Measurements from ENCODE around the gene ELOVL5.
"Not testable (repeated sequence)": the region's sequence is repeated elsewhere in the genome, so short reads cannot be mapped to it uniquely, and the experiment has no call there.

ELOVL5 gene

DNA sequence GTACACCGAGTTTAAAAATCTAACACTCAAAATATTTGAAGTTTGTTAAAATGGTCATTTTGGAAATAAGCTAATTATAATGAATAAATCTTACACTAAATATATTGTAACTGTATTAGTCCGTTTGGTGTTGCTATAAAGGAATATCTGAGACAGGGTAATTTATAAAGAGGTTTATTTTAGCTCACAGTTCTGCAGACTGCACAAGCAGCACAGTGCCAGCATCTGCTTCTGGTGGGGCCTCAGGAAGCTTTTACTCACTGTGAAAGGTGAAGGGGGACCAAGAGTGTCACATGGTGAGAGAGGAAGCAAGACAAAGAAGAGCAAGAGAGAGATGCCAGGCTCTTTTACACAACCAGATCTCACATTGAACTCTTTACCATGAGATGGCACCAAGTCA is 17.1 kb downstream of the ELOVL5 start:
- H3K4me1 Mint-ChIP-seq (ENCODE audit: low read depth) = peaks cover 52% of the 10 kb centered on the region
- H3K36me3 Mint-ChIP-seq (ENCODE audit: low read depth) = peaks cover 6% of the 10 kb centered on the region
- no peak overlapping the region for H3K4me3 Mint-ChIP-seq
- H3K27ac Mint-ChIP-seq = no peak overlapping the region
- no peaks in the 10 kb centered on the region for H3K27me3 Mint-ChIP-seq
- intact Hi-C loops (cut with micrococcal nuclease) = no loop called here
- no peaks in the 10 kb centered on the region for H3K9me3 Mint-ChIP-seq

DNA sequence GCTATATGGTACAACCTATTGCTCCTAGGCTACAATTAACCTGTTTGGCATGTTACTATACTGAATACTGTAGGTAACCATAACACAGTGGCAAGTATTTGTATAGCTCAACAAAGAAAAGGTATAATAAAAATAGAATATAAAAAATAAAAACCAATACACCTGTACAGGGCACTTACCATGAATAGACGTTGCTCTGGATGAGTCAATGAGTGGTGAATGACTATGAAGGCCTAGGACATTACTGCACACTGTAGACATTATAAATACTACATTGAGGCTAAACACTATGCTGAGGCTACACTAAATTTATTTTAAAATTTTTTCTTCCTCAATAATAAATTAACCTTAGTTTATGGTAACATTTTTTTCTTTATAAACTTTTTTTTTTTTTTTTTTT is 18.6 kb downstream of the ELOVL5 start:
- Mint-ChIP-seq H3K9me3 (no peaks in the 10 kb centered on the region), H3K4me1 (ENCODE audit: low read depth) (peaks cover 55% of the 10 kb centered on the region), H3K36me3 (ENCODE audit: low read depth) (peaks cover 12% of the 10 kb centered on the region), H3K27me3 (no peaks in the 10 kb centered on the region), H3K27ac (no peak overlapping the region), H3K4me3 (no peak overlapping the region)
- intact Hi-C loops (cut with micrococcal nuclease) = no loop called here

DNA sequence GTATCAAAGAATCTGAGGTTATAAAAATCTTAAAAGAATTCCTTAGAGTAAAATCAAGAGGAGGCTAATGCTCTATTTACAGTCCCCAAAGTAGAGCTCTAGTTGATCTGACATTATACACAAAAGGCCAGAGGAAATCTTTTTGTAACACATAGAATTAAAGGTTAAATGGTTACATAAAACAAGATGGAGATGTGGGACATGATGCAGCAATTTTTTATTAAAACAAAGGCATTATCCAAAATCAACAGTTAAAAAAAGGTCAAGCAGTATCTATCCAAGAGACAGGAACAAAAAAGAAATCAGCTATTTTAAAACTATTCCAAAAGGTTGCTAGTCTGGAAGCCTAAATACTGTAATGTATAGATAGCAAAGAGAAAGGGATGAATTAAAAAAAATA is 20.4 kb downstream of the ELOVL5 start:
- no peaks in the 10 kb centered on the region for H3K9me3 Mint-ChIP-seq
- no peak overlapping the region for H3K27ac Mint-ChIP-seq
- no peak overlapping the region for H3K4me3 Mint-ChIP-seq
- intact Hi-C loops (cut with micrococcal nuclease) = no loop called here
- peaks cover 12% of the 10 kb centered on the region for H3K36me3 Mint-ChIP-seq (ENCODE audit: low read depth)
- H3K4me1 Mint-ChIP-seq (ENCODE audit: low read depth) = peaks cover 41% of the 10 kb centered on the region
- H3K27me3 Mint-ChIP-seq = no peaks in the 10 kb centered on the region

DNA sequence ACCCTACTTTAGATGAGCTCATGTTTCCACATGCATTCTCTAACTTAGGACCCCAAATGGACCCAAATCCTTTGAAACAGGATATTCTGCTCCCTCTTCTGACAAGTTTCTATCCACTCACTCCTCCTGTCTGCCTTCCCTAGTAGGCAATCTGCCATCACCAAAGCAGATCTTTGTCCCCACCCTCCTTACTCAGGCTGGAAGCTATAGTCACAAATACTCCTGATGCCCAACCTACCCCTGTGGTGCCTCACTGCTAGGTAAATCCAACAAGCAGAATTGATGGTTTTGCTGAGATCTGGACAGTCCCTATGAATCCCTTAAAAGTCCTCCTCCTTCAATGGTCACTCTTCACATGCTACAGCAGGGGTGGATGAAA is 21.7 kb downstream of the ELOVL5 start:
- Mint-ChIP-seq H3K4me1 (ENCODE audit: low read depth) (peaks cover 45% of the 10 kb centered on the region), H3K9me3 (no peaks in the 10 kb centered on the region), H3K4me3 (no peak overlapping the region), H3K36me3 (ENCODE audit: low read depth) (peaks cover 6% of the 10 kb centered on the region), H3K27me3 (no peaks in the 10 kb centered on the region), H3K27ac (peak overlapping the region; percentile 70)
- intact Hi-C loops (cut with micrococcal nuclease) = no loop called here

GRCh38 chr6:53326372-53327016 is 22.3 kb downstream of the ELOVL5 start:
- Mint-ChIP-seq H3K4me3 (no peak overlapping the region), H3K27me3 (no peaks in the 10 kb centered on the region)
- intact Hi-C loops (cut with micrococcal nuclease) = no loop called here

DNA sequence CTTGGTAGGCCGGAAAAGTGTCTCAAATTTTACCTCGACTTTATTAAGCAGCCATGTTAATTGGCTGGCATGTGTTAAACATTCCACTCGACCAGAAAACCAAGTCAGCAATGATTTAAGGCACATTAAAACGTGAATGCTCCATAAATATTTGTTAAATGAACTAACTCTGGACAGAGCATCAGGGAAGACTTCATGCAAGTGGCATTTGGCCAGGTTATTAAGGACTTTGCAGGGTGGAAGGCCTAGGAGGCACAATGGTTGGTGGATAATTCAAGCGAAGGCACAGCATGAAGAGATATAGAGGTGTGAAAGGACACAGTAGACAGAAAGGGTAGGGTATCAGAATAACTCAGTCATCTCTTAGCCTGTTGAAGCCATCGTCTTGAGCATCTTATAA is 23.0 kb downstream of the ELOVL5 start:
- Mint-ChIP-seq H3K4me3 (no peak overlapping the region), H3K27ac (peak overlapping the region; percentile 70), H3K4me1 (ENCODE audit: low read depth) (peaks cover 42% of the 10 kb centered on the region), H3K9me3 (no peaks in the 10 kb centered on the region), H3K36me3 (ENCODE audit: low read depth) (peaks cover 6% of the 10 kb centered on the region), H3K27me3 (no peaks in the 10 kb centered on the region)
- intact Hi-C loops (cut with micrococcal nuclease) = no loop called here

More at GRCh38 chr6:53326372-53327016, 22.3 kb downstream of the ELOVL5 start:
- H3K9me3 Mint-ChIP-seq = no peaks in the 10 kb centered on the region
- H3K27ac Mint-ChIP-seq = peak overlapping the region; percentile 70
- H3K36me3 Mint-ChIP-seq (ENCODE audit: low read depth) = peaks cover 6% of the 10 kb centered on the region
- peaks cover 45% of the 10 kb centered on the region for H3K4me1 Mint-ChIP-seq (ENCODE audit: low read depth)

DNA sequence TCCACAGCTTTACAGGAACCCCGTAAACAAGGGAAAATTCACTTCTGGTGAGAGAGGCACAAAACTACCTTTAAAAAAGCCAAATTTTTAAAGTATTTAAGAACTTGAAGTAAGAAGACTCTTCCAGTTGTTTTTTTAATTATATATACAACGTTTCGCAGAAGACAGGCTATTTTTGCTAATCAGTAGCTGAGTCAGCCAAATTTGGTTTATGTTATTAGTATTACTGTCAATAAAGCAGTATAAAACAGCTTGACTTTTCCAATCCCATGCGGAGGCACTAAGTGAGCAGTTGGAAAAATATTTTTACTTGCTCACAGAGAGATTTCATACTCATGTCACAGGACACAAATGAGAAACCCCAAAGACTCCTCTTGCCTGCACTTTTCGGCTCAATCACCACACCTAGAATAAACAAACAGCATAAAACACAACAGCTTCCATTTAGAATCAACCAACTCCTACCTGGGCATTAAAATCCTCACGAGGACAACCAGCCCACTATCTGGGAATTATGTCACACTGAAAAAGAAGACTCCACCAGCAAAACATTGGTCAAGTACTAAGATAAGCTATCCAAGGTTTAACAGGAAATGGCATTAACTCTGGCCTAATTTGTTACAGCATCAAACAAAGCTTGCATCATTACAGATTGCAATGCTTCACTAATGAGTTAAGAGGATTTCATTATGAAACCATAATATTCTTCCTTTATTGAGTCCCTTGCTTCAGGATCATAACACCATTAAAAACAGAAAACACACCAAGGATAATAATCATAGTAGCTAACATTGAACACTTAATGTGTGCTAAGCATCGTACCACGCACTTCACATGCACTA is 26.3 kb downstream of the ELOVL5 start:
- intact Hi-C loops (cut with micrococcal nuclease) = no loop called here
- Mint-ChIP-seq H3K36me3 (ENCODE audit: low read depth) (peaks cover 6% of the 10 kb centered on the region), H3K4me3 (no peak overlapping the region), H3K27ac (no peak overlapping the region), H3K9me3 (no peaks in the 10 kb centered on the region), H3K4me1 (ENCODE audit: low read depth) (peaks cover 40% of the 10 kb centered on the region), H3K27me3 (no peaks in the 10 kb centered on the region)

GRCh38 chr6:53321701-53322100 is 27.0 kb downstream of the ELOVL5 start:
- H3K27me3 Mint-ChIP-seq = no peaks in the 10 kb centered on the region
- intact Hi-C loops (cut with micrococcal nuclease) = no loop called here
- peaks cover 33% of the 10 kb centered on the region for H3K4me1 Mint-ChIP-seq (ENCODE audit: low read depth)
- H3K4me3 Mint-ChIP-seq = no peak overlapping the region
- H3K27ac Mint-ChIP-seq = no peak overlapping the region
- H3K36me3 Mint-ChIP-seq (ENCODE audit: low read depth) = peaks cover 6% of the 10 kb centered on the region
- H3K9me3 Mint-ChIP-seq = no peaks in the 10 kb centered on the region

- no peak overlapping the region for H3K27ac Mint-ChIP-seq
- intact Hi-C loops (cut with micrococcal nuclease) = no loop called here
- H3K36me3 Mint-ChIP-seq (ENCODE audit: low read depth) = peaks cover 6% of the 10 kb centered on the region
- peaks cover 32% of the 10 kb centered on the region for H3K4me1 Mint-ChIP-seq (ENCODE audit: low read depth)
- no peaks in the 10 kb centered on the region for H3K9me3 Mint-ChIP-seq
- H3K27me3 Mint-ChIP-seq = no peaks in the 10 kb centered on the region
- H3K4me3 Mint-ChIP-seq = no peak overlapping the region
Measured at GRCh38 chr6:53320964-53321363, 27.8 kb downstream of the ELOVL5 start.

DNA sequence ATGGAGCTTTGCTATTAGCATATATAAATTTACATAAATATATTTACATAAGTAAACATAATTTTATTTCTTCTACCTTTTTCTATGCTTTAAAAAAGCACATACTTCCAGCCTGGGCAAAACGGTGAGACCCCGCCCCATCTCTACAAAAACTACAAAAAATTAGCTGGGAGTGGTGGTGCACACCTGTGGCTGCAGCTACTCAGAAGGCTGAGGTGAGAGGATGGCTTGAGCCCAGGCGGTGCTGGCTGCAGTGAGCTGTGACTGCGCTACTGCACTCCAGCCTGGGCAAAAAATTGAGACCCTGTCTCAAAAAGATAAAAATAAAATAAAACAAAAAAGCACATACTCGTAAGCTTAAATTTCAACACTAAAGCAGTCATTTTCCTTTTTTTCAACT is 30.3 kb downstream of the ELOVL5 start:
- Mint-ChIP-seq H3K27ac (no peak overlapping the region), H3K4me1 (ENCODE audit: low read depth) (peaks cover 33% of the 10 kb centered on the region), H3K9me3 (no peaks in the 10 kb centered on the region), H3K36me3 (ENCODE audit: low read depth) (no peaks in the 10 kb centered on the region), H3K4me3 (no peak overlapping the region), H3K27me3 (no peaks in the 10 kb centered on the region)
- intact Hi-C loops (cut with micrococcal nuclease) = no loop called here

- intact Hi-C loops (cut with micrococcal nuclease) = no loop called here
- H3K27ac Mint-ChIP-seq = no peak overlapping the region
- peaks cover 33% of the 10 kb centered on the region for H3K4me1 Mint-ChIP-seq (ENCODE audit: low read depth)
- H3K27me3 Mint-ChIP-seq = no peaks in the 10 kb centered on the region
- no peaks in the 10 kb centered on the region for H3K9me3 Mint-ChIP-seq
- no peak overlapping the region for H3K4me3 Mint-ChIP-seq
- no peaks in the 10 kb centered on the region for H3K36me3 Mint-ChIP-seq (ENCODE audit: low read depth)
Measured at GRCh38 chr6:53317861-53318260, 30.9 kb downstream of the ELOVL5 start.

GRCh38 chr6:53317299-53317698 is 31.5 kb downstream of the ELOVL5 start:
- H3K27me3 Mint-ChIP-seq; H3K9me3 Mint-ChIP-seq; H3K27ac Mint-ChIP-seq; H3K36me3 Mint-ChIP-seq (ENCODE audit: low read depth); intact Hi-C loops (cut with micrococcal nuclease); H3K4me3 Mint-ChIP-seq: not testable (repeated sequence)
- peaks cover 33% of the 10 kb centered on the region for H3K4me1 Mint-ChIP-seq (ENCODE audit: low read depth)

DNA sequence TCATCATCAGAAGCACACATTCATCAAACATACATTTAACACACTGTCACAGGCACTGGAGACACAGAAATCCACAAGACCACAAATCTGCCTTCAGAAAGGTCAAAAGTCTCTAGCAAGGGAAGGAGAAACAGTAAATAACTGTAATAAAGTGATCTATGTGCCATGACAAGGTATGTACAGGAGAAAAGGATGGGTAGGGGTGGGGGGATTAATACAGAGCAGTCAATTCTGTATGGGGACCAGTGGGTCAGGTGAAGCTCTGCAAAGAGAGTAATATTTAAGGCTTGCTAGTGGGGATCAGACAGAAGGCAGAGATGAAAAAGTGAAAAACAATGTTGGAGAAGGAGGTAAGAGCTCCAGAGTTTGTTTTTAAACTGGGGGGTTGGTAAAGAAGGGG is 32.6 kb downstream of the ELOVL5 start:
- peaks cover 40% of the 10 kb centered on the region for H3K4me1 Mint-ChIP-seq (ENCODE audit: low read depth)
- intact Hi-C loops (cut with micrococcal nuclease) = no loop called here
- no peaks in the 10 kb centered on the region for H3K27me3 Mint-ChIP-seq
- no peak overlapping the region for H3K4me3 Mint-ChIP-seq
- no peaks in the 10 kb centered on the region for H3K9me3 Mint-ChIP-seq
- no peak overlapping the region for H3K27ac Mint-ChIP-seq
- no peaks in the 10 kb centered on the region for H3K36me3 Mint-ChIP-seq (ENCODE audit: low read depth)

DNA sequence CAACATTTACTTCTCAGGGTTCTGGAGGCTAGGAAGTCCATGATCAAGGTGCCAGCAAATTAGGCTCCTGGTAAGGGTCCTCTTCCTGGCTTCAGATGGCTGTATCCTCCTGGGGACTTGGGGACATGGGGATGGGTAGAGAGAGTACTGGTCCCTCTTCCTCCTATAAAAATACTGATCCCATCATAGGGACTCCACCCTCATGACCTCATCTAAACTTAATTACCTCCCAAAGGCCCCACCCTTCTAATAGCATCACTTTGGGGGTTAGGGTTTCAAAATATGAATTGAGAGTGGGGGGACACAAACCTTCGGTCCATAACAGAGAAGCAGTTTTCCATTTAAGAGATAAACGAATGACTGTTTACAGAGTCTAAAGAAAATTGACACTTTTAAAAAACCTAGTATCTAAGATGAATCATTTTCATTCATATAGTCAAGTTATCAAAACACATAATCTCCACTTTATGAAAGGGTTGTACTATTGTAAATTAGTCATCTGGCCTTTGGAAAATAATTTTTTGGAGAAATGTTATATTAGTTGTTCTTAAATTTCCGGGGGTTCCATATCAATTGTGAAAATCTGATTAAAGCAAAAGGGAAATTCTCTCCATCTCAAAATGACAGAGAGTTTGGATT is 33.5 kb downstream of the ELOVL5 start:
- Mint-ChIP-seq H3K27ac (no peak overlapping the region), H3K4me1 (ENCODE audit: low read depth) (peaks cover 50% of the 10 kb centered on the region), H3K27me3 (no peaks in the 10 kb centered on the region), H3K9me3 (no peaks in the 10 kb centered on the region), H3K4me3 (no peak overlapping the region), H3K36me3 (ENCODE audit: low read depth) (no peaks in the 10 kb centered on the region)
- intact Hi-C loops (cut with micrococcal nuclease) = no loop called here
